B cell (primary cell): ENCODE data around the gene NOL4L. TPM values are rescaled to one million over a fixed set of nuclear protein-coding genes. Genes with fewer than 3 reads are reported as not detected.
A peak's percentile ranks its signal among the peaks of the same experiment; 100 is the strongest.

Source experiments
- ATAC-seq: fragments of 200-7000 bp; cut with Tn5 transposase; one replicate; pipeline ENCODE4 v1.10.0; 2021; ENCODE audit warnings: low read depth, mild to moderate bottlenecking, moderate number of reproducible peaks, moderate library complexity
- CTCF ChIA-PET: fragments of 350-600 bp; sonication (Branson Sonifier 250); formaldehyde crosslinking; loops from one replicate; lab custom pipeline; 2021; ENCODE audit warnings: antibody characterized with exemption, inconsistent platforms; lab: Charles Lee
- POLR2A ChIA-PET: fragments of 350-600 bp; sonication (Branson Sonifier 250); formaldehyde crosslinking; loops from one replicate; lab custom pipeline; 2021; ENCODE audit warnings: antibody characterized with exemption; lab: Charles Lee
- DNase-seq: peaks from one replicate; pipeline ENCODE4 v3.0.0; 2013
- H2AFZ ChIP-seq: 2 replicates; pipeline ENCODE4 v1.6.1; 2012; ENCODE audit warnings: mild to moderate bottlenecking, low read depth, low read length; ENCODE audit not compliant: insufficient read depth, poor library complexity, severe bottlenecking
- H3K27ac ChIP-seq, 2 donors: 1 replicate in 1 of 2; 2 replicates in 1 of 2; pipeline ENCODE4 v1.5.1; 2012 to 2013; ENCODE audit warnings: low read length in 2 of 2, mild to moderate bottlenecking in 2 of 2, moderate library complexity in 1 of 2
- H3K27me3 ChIP-seq, 4 experiments: fragments of 200-600 bp in 1 of 4; sonication (generic) in 1 of 4; replicated peaks in 1 of 4; 1 replicate in 2 of 4; 2 replicates in 2 of 4; pipeline versions ENCODE4 v1.6.1 to v1.7.0; 2013 to 2016; ENCODE audit warnings: low read length in 3 of 4, mild to moderate bottlenecking in 2 of 4, mixed read lengths in 1 of 4, moderate library complexity in 1 of 4; ENCODE audit not compliant: insufficient read depth in 4 of 4, control insufficient read depth in 3 of 4; ENCODE audit errors: control extremely low read depth in 1 of 4
- H3K36me3 ChIP-seq, 2 experiments: replicated peaks in 1 of 2; 1 replicate in 1 of 2; 2 replicates in 1 of 2; pipeline versions ENCODE4 v1.6.1 to v1.7.1; 2013; ENCODE audit warnings: low read length in 1 of 2; ENCODE audit not compliant: insufficient read depth in 2 of 2, control insufficient read depth in 1 of 2; ENCODE audit errors: control extremely low read depth in 1 of 2, extremely low read depth in 1 of 2
- H3K4me1 ChIP-seq, 2 donors: fragments of 200-600 bp in 1 of 2; sonication (generic) in 1 of 2; 1 replicate in 1 of 2; 2 replicates in 1 of 2; pipeline versions ENCODE4 v1.5.1 to v1.6.1; 2013 to 2017; ENCODE audit warnings: low read length in 2 of 2; ENCODE audit not compliant: control insufficient read depth in 2 of 2, insufficient read depth in 2 of 2
- H3K4me2 ChIP-seq: replicated peaks from 2 replicates; pipeline ENCODE3; 2012; ENCODE audit warnings: mild to moderate bottlenecking, low read depth, low read length; ENCODE audit not compliant: poor library complexity, severe bottlenecking
- H3K4me3 ChIP-seq, 5 experiments: fragments of 200-600 bp in 1 of 5; sonication (generic) in 1 of 5; 1 replicate in 3 of 5; 2 replicates in 2 of 5; pipeline versions ENCODE4 v1.5.1 to v1.7.0; 2011 to 2016; ENCODE audit warnings: low read length in 4 of 5, mild to moderate bottlenecking in 4 of 5, low read depth in 2 of 5, control low read depth in 1 of 5, moderate library complexity in 1 of 5; ENCODE audit not compliant: insufficient read depth in 1 of 5; ENCODE audit errors: control extremely low read depth in 1 of 5, extremely low read depth in 1 of 5
- H3K79me2 ChIP-seq: fragments of 200-600 bp; sonication (generic); one replicate; pipeline ENCODE4 v1.6.0; 2016; ENCODE audit warnings: low read length; ENCODE audit not compliant: control insufficient read depth, insufficient read depth
- H3K9ac ChIP-seq: fragments of 200-600 bp; sonication (generic); 2 replicates; pipeline ENCODE4 v1.6.1; 2017; ENCODE audit warnings: mild to moderate bottlenecking, low read length, moderate library complexity
- H3K9me3 ChIP-seq, 3 donors: one replicate each; pipeline versions ENCODE4 v1.6.1 to v1.7.1; 2013; ENCODE audit warnings: low read length in 2 of 3; ENCODE audit not compliant: control insufficient read depth in 2 of 3, insufficient read depth in 1 of 3; ENCODE audit errors: control extremely low read depth in 1 of 3
- H4K20me1 ChIP-seq: 2 replicates; pipeline ENCODE4 v1.6.0; 2012; ENCODE audit warnings: mild to moderate bottlenecking, low read length; ENCODE audit not compliant: insufficient read depth, control insufficient read depth, poor library complexity, severe bottlenecking
- H3K27ac Mint-ChIP-seq: one replicate; pipeline ENCODE4 v1.8.0; 2021; ENCODE audit warnings: mixed read lengths
- H3K27me3 Mint-ChIP-seq: one replicate; pipeline ENCODE4 v1.8.0; 2021; ENCODE audit warnings: mixed read lengths
- H3K4me1 Mint-ChIP-seq: one replicate; pipeline ENCODE4 v1.8.0; 2021; ENCODE audit warnings: mixed read lengths
- H3K4me3 Mint-ChIP-seq: one replicate; pipeline ENCODE4 v1.8.0; 2021; ENCODE audit warnings: mixed read lengths
- H3K9me3 Mint-ChIP-seq: one replicate; pipeline ENCODE4 v1.8.0; 2022; ENCODE audit warnings: mixed read lengths; ENCODE audit not compliant: insufficient read depth
- EZH2 ChIP-seq: IDR thresholded peaks from 2 replicates; pipeline ENCODE4 v1.6.1; 2012; ENCODE audit warnings: borderline replicate concordance, low read depth, mild to moderate bottlenecking, moderate library complexity, low read length; ENCODE audit not compliant: insufficient read depth, poor library complexity, severe bottlenecking
- WGBS: methylation state at CpG from one replicate; pipeline ENCODE4 v1.1.5; 2013; ENCODE audit warnings: missing lambda C conversion rate; ENCODE audit not compliant: insufficient coverage; 5-methylcytosine and 5-hydroxymethylcytosine counted together
- intact Hi-C: fragments of 100-400 bp; cut with micrococcal nuclease; formaldehyde crosslinking; loops from one replicate; pipeline ENCODE4 v1.10.0; 2022
- polyA plus RNA-seq: library from polyadenylated mRNA; depleted of rRNA; stranded (reverse); fragments of >200 nt; gene quantifications from 2 replicates; pipeline ENCODE4 v1.2.3, GENCODE V29; 2012
- total RNA-seq, 2 donors: library from RNA; stranded (reverse); fragments of 120-200 nt in 1 of 2; gene quantifications; 1 replicate in 1 of 2; 2 replicates in 1 of 2; pipeline versions ENCODE4 v1.2.3 to v1.2.4, GENCODE V29; 2013 to 2022
- TF ChIP-seq, protein P1 (sequence below): fragments of 200-600 bp; IDR thresholded peaks from one replicate; pipeline ENCODE4 v1.8.0; 2022; ENCODE audit warnings: antibody characterized with exemption, mild to moderate bottlenecking

Gene NOL4L
- total and polyA plus RNA-seq, 2 donors (not counting 1 experiment from before 2014, with no cell fraction given) = 6.5 to 7.9 TPM

DNA sequence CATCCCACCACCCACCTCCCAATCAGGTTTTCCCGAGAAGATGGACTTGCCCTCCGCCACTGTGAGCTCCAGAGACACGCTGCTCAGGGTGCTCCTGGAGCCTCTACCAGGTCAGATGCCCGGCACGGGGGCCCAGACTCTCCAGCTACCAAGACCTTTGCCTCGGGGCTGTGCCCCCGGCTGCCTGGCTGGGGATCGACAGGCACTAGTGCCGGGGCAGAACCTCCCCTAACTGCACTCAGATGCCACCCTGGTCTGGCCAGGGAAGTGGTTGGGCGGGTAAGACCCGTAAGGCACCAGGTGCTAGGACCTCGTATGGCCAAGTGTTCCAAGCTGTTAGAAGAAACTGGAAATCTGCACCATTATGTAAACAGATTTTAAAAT, 126.3 kb downstream of the NOL4L start:
- H3K27ac Mint-ChIP-seq = no peak overlapping the region
- Histone ChIP-seq H3K27ac (no peak overlapping the region), H3K27me3 (no peaks in the 10 kb centered on the region), H3K9me3 (no peaks in the 10 kb centered on the region), H2AFZ (no peak overlapping the region), H3K36me3 (peaks cover 0 to 3% of the 10 kb centered on the region in 2 experiments), H3K4me1 (peaks cover 0 to 13% of the 10 kb centered on the region in 2 donors), H3K9ac (no peak overlapping the region), H3K79me2 (no peaks in the 10 kb centered on the region), H3K4me2 (no peak overlapping the region), H4K20me1 (no peaks in the 10 kb centered on the region), H3K4me3 (no peak overlapping the region)
- ChIA-PET CTCF (interaction anchor here (1.3 kb wide), 1 partner anchor 31 kb away, joined by 3 read pairs; no protein-coding TSS in a partner anchor), POLR2A (no interaction called here)
- intact Hi-C loops = no loop called here
- no peaks in the 10 kb centered on the region for H3K9me3 Mint-ChIP-seq
- H3K27me3 Mint-ChIP-seq = no peaks in the 10 kb centered on the region
- TF ChIP-seq, protein P1, sequence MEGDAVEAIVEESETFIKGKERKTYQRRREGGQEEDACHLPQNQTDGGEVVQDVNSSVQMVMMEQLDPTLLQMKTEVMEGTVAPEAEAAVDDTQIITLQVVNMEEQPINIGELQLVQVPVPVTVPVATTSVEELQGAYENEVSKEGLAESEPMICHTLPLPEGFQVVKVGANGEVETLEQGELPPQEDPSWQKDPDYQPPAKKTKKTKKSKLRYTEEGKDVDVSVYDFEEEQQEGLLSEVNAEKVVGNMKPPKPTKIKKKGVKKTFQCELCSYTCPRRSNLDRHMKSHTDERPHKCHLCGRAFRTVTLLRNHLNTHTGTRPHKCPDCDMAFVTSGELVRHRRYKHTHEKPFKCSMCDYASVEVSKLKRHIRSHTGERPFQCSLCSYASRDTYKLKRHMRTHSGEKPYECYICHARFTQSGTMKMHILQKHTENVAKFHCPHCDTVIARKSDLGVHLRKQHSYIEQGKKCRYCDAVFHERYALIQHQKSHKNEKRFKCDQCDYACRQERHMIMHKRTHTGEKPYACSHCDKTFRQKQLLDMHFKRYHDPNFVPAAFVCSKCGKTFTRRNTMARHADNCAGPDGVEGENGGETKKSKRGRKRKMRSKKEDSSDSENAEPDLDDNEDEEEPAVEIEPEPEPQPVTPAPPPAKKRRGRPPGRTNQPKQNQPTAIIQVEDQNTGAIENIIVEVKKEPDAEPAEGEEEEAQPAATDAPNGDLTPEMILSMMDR = no peak
- no peak for TF ChIP-seq EZH2
- 91% methylated on average over 8 of the region's 12 CpGs for WGBS
- peaks cover 12% of the 10 kb centered on the region for H3K4me1 Mint-ChIP-seq
- no peak overlapping the region for H3K4me3 Mint-ChIP-seq
- DNase-seq (no peak), ATAC-seq (no peak)

DNA sequence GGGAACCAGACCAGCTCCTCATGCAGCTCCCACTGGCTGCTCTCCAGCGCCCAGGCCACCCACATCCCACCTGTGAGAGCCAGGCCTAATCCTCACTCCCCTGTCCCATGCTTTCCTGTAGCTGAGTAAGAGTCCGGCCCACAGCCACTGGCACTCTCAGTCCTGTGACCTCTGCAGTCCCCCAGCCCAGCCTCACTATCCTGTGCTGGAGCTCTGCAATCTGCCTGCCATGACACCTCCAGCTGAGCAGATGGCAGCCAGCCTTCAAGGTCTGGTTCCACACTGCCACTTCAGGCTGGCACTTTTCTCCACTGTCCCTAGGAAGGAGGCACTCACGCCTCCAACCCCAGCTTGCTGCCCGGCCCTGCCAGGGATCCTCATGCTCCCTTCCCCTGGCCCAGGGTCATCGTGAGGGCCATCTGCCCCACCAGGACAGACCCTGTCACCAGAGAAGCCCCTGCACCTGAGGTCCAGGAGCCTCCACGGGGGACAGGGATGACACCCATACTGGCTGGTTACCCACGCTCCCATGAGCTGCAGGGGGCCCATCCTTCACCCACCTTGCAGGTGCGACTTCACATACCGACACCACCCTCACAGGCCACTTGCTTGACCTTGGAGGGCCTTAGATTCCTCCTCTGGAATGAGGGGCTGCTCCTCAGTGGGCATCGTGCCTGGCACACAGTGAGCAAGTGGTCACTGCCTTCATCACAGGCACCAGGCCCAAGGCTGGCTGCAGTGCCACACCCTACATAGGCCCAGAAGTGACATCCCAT, 126.9 kb downstream of the NOL4L start:
- no peaks in the 10 kb centered on the region for H3K9me3 Mint-ChIP-seq
- Histone ChIP-seq H3K4me3 (no peak overlapping the region), H3K4me1 (peaks cover 0 to 13% of the 10 kb centered on the region in 2 donors), H3K9ac (no peak overlapping the region), H3K27ac (no peak overlapping the region), H3K36me3 (peaks cover 0 to 3% of the 10 kb centered on the region in 2 experiments), H2AFZ (no peak overlapping the region), H3K27me3 (no peaks in the 10 kb centered on the region), H4K20me1 (no peaks in the 10 kb centered on the region), H3K4me2 (peak overlapping the region; percentile 54), H3K79me2 (no peaks in the 10 kb centered on the region), H3K9me3 (no peaks in the 10 kb centered on the region)
- intact Hi-C loops = no loop called here
- H3K27me3 Mint-ChIP-seq = no peaks in the 10 kb centered on the region
- 95% methylated on average over 10 of the region's 10 CpGs for WGBS
- peak overlapping the region; percentile 59 for H3K4me3 Mint-ChIP-seq
- CTCF ChIA-PET = interaction anchor here (1.3 to 1.7 kb wide), 3 partner anchors 12 to 122 kb away, joined by 3 to 5 read pairs (median 4); no protein-coding TSS in a partner anchor
- H3K27ac Mint-ChIP-seq = no peak overlapping the region
- peaks cover 12% of the 10 kb centered on the region for H3K4me1 Mint-ChIP-seq
- ATAC-seq (no peak), DNase-seq (no peak)
- TF ChIP-seq EZH2 = no peak
- TF ChIP-seq, protein P1 = no peak
- POLR2A ChIA-PET = no interaction called here
